NCI-H1092 (cell line): ENCODE measurements around the gene KCP.
"Not testable (repeated sequence)": the region's sequence is repeated elsewhere in the genome, so short reads cannot be mapped to it uniquely, and the experiment has no call there.

Source experiments
- DNase-seq: peaks from one replicate; lab custom pipeline; 2025; lab: John Stamatoyannopoulos, UW

KCP gene

DNA sequence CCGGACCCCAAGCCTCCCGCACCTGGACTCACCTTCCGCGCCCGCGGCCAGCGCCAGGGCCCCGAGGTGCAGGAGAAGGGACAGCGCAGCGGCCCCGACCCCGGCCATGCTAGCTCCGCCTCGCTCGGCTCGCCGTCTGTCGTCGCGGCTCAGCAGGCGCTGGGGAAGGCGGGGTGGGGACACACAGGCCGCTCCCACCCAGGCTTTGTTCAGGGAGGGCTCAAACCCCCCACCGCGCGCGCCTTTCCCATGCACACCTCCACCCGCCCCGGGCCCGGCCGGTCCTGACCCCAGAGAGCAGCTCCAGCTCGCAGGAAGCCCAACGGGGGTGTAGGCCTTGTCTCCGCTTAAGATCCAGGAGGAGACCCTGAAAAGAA is at the start of gene KCP:
TSS of gene KCP (minus strand) at position 141 of the 377 bp plus-strand sequence. CDS start at position 108, 33 bp downstream.
- no peak for DNase-seq

DNA sequence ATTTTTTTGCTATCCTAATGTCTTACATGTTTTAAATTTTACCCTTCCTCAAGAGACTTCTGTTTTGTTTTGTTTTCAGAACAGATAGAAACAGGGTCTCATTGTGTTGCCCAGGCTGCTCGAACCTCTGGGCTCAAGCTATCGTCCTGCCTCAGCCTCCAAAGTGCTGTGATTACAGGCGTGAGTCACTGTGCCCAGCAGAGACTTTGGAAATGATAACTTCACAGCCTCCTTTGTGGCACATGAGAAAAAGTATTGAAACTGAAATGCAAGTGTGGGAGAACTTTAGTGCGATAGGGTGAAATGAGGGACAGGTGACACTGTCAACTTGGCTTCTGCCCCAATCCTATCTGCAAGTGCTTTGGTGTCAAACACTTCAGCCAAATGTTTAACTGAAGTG is 48.8 kb upstream of the KCP start:
- DNase-seq = no peak

DNA sequence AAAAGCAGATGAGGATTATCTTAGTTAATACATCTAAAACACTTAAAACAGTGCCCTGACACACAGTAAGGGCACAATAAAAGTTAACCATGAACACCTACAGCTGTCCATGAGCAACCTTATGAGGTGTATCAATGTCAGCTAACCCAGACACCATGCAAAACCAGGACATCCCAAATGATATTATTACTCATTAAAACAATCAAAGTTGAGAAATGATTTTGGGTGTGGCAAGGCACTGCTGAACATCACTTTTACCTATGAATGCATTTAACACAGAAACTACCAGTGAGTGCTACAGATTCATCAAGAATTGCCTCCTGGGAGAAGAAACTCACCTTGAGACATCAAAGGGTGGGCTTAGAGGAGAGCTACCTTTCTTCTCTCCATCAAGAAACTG is 45.5 kb upstream of the KCP start:
- no peak for DNase-seq

DNA sequence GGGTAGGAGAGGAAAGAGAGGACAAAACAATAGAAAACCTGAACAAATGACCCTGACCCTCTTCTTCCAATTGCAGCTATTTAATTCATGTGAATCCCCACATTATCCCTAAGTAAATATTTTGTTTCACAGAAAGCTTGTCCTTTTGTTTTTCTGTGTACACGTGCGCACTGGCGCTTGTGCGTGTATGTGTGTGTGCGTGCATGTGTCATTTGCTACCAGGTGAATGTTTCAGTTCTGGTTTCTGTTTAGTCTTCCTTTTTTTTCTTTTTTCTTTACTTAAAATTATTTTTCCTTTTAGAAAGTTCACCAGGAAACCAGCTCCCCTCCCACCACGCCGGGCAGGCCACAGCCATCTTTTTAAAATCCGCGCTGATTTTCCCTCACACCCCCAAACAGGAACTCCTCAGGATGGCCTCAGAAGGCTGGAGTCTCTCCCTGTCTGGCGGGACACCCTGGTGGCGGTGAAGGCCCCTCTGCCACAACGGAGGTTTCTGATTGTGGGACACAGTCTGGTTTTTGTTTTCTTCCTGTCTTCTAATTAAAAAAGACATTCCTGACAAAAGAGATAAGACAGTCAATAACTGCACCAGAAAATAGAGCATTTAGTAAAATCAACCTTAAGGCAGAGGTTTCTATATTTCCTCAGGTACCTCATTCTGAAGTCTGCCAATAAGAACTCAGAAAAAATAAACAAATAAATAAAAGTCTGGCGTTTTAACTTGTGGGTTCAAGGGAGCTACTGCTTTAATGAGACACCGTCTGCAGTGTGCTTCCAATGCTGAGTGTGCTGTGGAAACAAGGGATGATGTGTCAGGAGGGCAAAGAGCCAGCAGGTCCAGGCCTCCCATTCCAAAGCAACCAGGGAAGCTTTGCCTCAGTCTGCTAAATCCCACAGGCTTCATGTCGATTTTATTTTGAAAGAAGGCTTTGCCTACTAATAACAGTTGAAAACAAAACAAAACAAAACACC is 44.6 kb upstream of the KCP start:
- no peak for DNase-seq

DNA sequence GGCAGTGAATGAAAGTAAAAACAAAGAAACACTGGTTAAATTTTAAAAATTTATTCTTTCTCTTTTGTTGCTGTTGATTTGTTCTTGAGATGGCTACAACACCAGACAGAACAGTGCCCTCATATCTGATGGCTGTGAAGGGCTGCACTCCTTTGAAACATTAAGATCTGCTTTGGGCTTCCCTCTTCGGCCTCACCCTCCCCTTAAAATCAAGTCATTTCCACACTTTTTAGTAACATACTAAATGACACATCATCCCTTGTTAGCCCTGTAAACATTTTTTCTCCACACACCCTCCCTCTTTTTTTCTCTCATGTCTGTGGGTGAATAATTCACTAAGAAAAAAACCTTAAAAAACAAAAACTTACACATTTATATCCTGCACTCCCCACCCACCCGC is 43.6 kb upstream of the KCP start:
- DNase-seq = no peak

DNA sequence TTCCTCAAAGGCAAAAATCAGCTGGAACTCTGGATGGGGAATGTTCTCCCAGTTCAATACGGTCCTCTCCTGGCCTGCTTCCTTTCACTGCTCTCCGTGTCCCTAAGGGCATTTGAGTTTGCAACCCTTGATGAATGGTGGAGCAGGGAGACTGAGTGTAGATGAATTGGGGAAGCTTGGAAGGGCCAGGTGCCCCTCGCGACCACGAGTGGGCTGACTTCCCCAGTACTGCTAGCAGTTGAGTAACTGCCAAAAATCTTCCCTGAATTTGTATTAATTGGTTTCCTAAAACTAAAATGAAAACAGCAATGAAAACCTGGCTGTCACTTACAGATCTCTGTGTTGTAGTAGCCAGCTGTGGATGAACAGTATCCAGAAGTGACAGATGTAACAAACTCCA is 40.8 kb upstream of the KCP start:
- DNase-seq = no peak

DNA sequence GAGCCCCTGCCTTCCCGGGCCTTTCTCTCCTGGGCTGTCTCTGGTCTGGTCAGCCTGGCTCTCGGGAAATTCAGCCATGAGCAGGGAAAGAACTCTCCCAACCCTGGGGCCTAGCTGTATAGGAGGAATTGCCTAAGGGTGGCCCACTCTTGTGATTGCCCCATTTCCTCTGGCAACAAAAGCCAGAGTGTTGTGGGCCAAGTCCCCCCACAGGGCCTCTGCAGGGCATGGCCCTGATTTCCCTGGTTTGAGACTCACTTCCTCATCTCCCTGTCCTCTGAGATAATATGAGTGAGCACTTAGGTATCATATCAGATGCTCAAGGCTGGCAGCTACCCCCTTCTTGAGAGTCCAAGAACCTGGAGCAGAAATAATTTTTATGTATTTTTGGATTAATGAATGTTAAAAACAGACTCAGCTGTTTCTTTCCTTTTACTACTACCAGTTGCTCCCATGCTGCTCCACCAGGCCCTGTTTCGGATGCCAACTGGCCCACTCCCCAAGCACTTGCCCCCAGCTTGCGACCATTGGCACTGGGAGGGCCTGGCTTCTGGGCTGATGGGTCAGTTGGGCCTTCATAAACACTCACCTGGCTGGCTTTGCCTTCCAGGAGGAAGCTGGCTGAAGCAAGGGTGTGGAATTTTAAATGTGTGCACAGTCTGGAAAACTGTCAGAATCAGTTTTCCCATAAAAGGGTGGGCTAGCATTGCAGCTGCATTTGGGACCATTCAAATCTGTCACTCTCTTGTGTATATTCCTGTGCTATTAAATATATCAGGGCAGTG is 38.7 kb upstream of the KCP start:
- DNase-seq = no peak

DNA sequence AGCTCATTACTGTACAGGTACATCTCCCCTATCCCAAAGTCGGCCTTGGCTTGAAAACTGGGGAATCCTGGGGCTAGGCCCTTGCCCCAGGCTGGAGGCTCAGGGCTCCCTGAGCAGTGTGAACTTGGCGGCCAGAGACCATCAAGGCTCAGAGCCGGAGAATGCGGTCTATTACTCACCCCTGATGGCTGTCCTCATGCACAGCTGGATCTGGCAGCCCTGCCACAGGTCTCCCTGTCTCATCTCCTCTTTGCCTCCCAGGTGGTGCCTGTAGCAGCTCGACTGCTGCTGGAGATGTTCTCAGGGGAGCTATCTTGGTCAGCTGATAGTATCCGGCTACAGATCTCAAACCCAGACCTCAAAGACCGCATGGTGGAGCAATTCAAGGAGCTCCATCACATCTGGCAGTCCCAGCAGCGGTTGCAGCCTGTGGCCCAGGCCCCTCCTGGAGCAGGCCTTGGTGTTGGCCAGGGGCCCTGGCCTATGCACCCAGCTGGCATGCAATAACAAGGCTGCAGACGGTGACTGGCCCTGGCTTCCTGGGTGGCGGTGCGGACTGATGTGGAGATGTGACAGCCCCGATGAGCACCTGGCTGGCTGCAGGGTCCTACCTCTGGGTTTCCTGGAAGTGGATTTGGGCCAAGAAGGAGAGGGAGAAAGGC is 37.9 kb upstream of the KCP start:
- no peak for DNase-seq

DNA sequence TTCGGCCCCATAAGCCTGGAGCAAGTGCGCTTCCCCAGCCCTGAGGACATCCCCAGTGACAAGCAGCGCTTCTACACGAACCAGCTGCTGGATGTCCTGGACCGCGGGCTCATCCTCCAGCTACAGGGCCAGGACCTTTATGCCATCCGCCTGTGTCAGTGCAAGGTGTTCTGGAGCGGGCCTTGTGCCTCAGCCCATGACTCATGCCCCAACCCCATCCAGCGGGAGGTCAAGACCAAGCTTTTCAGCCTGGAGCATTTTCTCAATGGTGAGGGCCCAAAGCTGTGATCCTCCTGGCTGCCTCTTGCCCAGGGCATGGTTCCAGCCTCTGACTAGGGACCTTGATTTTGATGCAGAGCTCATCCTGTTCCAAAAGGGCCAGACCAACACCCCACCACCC is 37.3 kb upstream of the KCP start:
- no peak for DNase-seq

DNA sequence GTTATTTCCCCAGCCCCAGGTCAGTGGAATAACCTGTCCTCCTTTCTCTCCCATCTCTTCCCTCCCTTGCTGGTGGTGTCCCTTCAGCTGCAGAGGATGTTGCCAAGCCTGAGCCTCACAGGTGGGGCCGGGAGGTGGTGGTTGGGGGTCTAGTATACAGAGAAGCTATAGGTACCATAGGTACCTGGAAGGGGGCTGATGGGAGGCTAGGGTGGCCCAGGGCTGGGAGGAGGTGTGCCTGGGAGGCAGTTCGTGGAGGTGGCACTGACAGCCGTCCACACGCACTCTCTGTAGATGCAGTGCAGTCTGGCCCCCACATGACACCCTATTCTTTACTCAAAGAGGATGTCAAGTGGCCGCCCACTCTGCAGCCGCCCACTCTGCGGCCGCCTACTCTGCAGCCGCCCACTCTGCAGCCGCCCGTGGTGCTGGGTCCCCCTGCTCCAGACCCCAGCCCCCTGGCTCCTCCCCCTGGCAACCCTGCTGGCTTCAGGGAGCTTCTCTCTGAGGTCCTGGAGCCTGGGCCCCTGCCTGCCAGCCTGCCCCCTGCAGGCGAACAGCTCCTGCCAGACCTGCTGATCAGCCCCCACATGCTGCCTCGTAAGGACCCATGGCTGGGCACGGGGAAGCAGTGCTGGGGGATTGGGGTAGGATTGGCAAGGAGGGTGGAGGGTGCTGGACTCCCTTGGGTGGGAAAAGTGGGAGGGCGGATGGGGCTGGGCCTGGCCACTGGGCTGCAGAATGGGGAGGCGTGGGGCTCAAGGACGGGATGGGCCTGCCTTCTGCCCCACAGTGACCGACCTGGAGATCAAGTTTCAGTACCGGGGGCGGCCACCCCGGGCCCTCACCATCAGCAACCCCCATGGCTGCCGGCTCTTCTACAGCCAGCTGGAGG is 36.7 kb upstream of the KCP start:
- DNase-seq = no peak

DNA sequence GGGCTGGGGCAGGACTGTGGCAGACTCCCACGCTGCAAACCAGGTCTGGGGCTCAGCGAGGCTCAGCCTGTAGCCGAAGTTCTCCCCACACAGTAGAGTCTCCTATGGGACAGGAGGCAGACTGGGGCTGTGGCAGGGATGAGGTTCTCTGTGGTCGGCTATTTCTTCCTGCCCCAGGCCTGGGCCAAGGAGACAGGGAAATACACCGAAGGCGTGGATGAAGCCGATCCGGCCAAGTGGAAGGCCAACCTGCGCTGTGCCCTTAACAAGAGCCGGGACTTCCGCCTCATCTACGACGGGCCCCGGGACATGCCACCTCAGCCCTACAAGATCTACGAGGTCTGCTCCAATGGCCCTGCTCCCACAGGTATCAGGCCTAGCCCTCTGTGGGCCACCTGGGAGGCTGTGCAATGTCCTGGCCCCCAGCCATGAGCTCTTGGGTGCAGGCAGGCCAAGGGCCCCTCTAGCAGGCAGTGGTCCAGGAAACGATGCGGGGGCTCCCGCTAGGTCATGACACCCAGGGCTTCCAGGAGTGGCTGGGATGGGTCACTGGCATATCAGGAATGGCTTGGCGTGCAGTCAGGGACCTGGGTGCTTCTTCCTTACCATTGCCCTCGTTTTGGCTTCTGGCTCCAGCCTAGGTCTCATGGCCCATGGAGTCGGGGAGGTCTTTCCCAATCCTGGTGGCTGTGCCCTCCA is 35.3 kb upstream of the KCP start:
- no peak for DNase-seq

DNA sequence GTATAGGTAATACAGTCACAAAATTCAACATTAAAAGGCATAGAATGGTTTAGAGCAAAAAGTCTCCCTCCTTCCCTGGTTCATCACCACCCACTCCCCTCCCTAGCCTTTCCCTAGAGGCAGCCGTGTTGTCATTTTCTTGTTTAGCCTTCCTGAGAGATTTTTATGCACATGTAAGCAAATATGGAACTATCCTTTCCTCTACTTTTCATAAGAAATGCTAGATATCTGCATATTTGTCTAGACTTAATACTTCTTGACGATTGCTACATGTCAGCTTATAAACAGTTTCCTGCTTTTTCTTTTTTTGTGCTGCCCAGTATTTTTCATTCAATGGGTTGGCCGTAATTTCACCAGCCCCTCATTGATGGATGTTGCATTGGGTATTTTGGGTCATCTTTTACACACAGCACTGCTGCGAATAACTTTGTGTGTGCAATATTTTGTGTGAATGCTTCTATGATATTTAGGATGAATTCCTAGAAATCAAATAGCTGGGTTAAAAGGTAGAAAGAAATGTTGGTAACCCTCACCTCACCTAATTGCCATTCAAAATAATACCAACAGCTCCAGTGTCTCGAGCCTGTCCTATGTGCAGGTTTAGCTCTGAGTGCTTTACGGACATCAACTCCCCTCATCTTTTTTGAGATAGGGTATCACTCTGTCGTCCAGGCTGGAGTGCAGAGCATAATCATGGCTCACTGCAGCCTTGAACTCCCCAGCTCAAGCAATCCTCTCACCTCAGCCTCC is 34.2 kb upstream of the KCP start:
- DNase-seq = no peak

DNA sequence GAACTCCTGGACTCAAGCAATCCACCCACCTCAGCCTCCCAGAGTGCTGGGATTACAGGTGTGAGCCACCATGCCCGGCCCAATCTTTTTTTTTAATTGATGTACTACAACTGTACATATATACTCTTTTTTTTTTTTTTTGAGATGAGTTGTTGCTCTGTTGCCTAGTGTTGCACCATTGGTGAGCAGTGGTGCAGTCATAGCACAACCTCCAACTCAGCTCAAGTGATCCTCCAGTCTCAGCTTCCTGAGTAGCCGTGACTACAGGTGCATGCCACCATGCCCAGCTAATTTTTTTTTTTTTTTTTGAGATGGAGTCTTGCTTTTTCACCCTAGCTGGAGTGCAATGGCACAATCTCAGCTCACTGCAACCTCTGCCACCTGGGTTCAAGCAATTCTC is 32.7 kb upstream of the KCP start:
- DNase-seq = not testable (repeated sequence)

DNA sequence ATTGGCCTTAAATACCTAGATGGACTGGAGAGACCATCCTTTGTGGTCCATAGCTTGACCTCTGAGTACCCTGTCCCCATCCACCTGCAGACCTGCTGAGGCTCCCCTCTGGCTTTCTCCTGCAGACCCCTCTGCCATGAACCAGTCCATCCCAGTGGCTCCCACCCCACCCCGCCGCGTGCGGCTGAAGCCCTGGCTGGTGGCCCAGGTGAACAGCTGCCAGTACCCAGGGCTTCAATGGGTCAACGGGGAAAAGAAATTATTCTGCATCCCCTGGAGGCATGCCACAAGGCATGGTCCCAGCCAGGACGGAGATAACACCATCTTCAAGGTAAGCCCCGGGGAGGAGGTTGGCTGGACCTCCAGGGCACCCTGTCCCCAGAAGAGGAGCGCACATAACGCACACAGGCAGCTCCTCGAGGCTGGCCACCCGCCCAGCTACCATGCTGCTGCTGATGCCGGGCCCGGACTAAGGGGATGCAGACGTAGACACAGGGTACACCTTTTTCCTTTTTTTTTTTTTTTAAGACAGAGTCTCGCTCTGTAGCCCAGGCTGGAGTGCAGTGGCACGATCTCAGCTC is 31.5 kb upstream of the KCP start:
- DNase-seq = no peak

DNA sequence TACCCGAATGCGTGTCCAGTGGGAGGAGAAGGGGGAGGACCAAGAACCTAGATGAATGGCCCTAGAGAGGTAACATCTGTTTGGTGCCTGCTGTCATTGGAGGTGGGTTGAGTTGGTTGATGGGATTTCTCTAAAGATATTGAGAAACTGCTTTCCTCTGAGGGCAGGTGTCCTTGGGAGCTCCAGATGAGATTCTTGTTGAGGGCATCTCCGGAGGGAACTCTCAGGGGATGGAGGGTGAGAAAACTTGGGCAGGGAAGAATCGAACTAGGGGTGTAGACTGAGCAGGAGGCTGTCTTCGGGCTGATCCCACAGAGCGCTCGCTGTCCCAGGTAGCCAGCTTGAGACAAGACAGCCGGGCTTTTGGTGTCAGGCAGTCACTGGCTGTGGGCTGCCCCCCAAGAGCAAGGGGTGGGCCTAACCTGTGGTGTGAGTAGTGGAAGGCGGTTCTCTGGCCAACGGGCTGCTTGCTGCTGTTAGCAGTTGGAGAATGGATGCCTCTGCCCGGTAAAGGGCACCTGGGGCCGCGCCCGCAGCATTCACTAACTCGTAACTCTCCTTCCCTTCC is 30.9 kb upstream of the KCP start:
- DNase-seq = no peak

DNA sequence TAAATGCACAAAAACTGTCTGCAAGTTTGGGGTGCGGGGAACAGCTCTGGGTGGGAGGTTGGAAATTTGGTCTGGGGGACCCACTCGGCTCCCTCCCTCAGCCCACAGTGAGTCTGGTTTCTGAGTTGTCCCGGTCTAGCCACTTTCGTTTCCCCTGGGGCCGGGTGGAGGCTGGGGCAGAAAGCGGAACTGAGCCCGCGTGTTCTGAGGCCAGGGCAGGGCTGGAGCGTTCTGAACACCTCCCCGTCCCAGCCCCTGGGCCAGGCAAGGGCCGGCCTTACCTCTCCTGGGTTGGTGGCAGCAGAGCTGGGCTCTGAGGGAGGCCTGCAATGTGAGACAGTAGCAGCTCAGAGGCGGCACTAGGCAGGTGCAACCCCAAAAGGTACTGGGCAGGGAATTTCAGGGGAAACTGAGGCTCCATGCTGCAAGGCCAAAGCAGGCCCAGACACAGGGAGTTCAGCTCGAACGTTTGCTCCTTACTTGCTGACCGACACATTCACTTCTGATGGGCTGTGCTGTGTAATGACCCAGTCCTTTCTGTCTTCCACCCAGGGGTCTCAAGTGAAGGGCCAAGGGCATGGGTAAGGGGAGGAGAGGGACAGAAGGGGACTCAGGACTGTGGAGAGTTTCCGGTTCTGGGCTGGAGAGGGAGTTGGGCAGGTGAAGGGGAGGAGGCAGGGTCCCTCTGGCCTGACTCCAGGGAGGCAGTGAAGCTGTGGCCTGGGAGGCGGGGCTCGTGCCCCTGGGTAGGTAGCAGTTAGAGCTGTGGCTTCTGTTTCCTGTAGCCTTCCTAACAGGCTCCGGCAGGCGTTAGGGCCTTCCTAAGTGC is 30.2 kb upstream of the KCP start:
- no peak for DNase-seq

DNA sequence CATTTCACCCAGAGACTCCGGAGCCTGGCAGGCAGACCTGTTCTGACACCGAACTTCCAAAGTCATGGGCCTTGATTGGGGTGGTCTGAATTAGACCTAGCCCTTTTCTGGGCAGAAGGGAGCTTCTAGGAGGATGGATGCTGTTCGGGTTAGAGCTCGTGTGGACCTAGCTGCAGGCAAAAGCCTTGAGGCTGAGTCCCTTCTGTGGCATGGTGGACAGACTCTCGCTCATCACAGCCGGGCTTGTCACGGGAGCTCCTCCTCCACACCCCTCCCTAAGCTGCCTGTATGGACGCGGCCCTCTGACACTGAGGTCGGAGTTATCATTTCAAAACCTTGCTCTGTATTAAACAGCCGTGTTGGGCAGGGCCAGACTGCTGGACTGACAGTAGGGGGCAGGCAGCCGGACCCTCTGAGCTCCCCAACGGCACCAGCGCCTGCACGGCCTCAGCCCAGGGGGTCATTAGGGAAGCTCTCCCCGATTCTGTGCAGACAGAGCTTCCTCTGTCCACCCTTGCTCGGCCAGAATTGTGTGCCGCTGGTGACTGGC is 29.4 kb upstream of the KCP start:
- DNase-seq = no peak
